ENCODE measurements around the gene MCM3AP.

The MCM3AP gene

GRCh38 chr21:46273341-46273740 lies 12.1 kb downstream of the MCM3AP start (continued):
- no peak for TF ChIP-seq POU6F1 (CRISPR knock-in tag; IDR thresholded peaks at IDR 0.05; ENCODE audit: borderline replicate concordance, low read depth)
- TF ChIP-seq ZNF8 (CRISPR knock-in tag; IDR thresholded peaks at IDR 0.05), result no peak
- no peak for TF ChIP-seq ZNF565 (CRISPR knock-in tag; conservative IDR thresholded peaks at IDR 0.05; ENCODE audit: low read depth)

- TF ChIP-seq ZNF70 (CRISPR knock-in tag; IDR thresholded peaks at IDR 0.05), result no peak
- no peak for TF ChIP-seq ZFP30 (CRISPR knock-in tag; IDR thresholded peaks at IDR 0.05)
- no peak for TF ChIP-seq ARNTL (CRISPR knock-in tag; IDR thresholded peaks at IDR 0.05; ENCODE audit: borderline replicate concordance, low read depth)
- TF ChIP-seq CSDC2 (CRISPR knock-in tag; IDR thresholded peaks at IDR 0.05), result no peak
- no peak for TF ChIP-seq PATZ1 (CRISPR knock-in tag; IDR thresholded peaks at IDR 0.05; ENCODE audit: borderline replicate concordance)
- no peak for TF ChIP-seq ISL1 (CRISPR knock-in tag; IDR thresholded peaks at IDR 0.05)
- no peak for TF ChIP-seq RARB (CRISPR knock-in tag; IDR thresholded peaks at IDR 0.05)
- TF ChIP-seq OSR1 (CRISPR knock-in tag; IDR thresholded peaks at IDR 0.05), result no peak
- TF ChIP-seq ESRRG (CRISPR knock-in tag; IDR thresholded peaks at IDR 0.05), result no peak
- TF ChIP-seq SNAI2 (CRISPR knock-in tag; IDR thresholded peaks at IDR 0.05), result no peak
- TF ChIP-seq ZFP3 (CRISPR knock-in tag; IDR thresholded peaks at IDR 0.05), result no peak
- TF ChIP-seq TSHZ2 (CRISPR knock-in tag; IDR thresholded peaks at IDR 0.05), result no peak
- no peak for TF ChIP-seq PPARA (CRISPR knock-in tag; IDR thresholded peaks at IDR 0.05; ENCODE audit: borderline replicate concordance)
- TF ChIP-seq BACH2 (CRISPR knock-in tag; IDR thresholded peaks at IDR 0.05; ENCODE audit: borderline replicate concordance), result no peak
- TF ChIP-seq TCF4 (CRISPR knock-in tag; IDR thresholded peaks at IDR 0.05; ENCODE audit: borderline replicate concordance), result no peak
- no peak for TF ChIP-seq GLIS3 (CRISPR knock-in tag; IDR thresholded peaks at IDR 0.05)
- no peak for TF ChIP-seq TOX (CRISPR knock-in tag; IDR thresholded peaks at IDR 0.05; ENCODE audit: borderline replicate concordance)
- ATAC-seq, result no peak
Observed at GRCh38 chr21:46269466-46269865, 15.9 kb downstream of the MCM3AP start.

- no peak for ATAC-seq
- no peak for TF ChIP-seq ZNF70 (CRISPR knock-in tag; IDR thresholded peaks at IDR 0.05)
- no peak for TF ChIP-seq PPARA (CRISPR knock-in tag; IDR thresholded peaks at IDR 0.05; ENCODE audit: borderline replicate concordance)
- no peak for TF ChIP-seq POU6F1 (CRISPR knock-in tag; IDR thresholded peaks at IDR 0.05; ENCODE audit: borderline replicate concordance, low read depth)
- TF ChIP-seq PATZ1 (CRISPR knock-in tag; IDR thresholded peaks at IDR 0.05; ENCODE audit: borderline replicate concordance), result no peak
- no peak for TF ChIP-seq CSRNP3 (CRISPR knock-in tag; IDR thresholded peaks at IDR 0.05)
- TF ChIP-seq ZFP3 (CRISPR knock-in tag; IDR thresholded peaks at IDR 0.05), result no peak
- no peak for TF ChIP-seq ZFP30 (CRISPR knock-in tag; IDR thresholded peaks at IDR 0.05)
- no peak for TF ChIP-seq RARB (CRISPR knock-in tag; IDR thresholded peaks at IDR 0.05)
- TF ChIP-seq ARNTL (CRISPR knock-in tag; IDR thresholded peaks at IDR 0.05; ENCODE audit: borderline replicate concordance, low read depth), result no peak
- TF ChIP-seq ESRRG (CRISPR knock-in tag; IDR thresholded peaks at IDR 0.05), result no peak
- TF ChIP-seq ZNF565 (CRISPR knock-in tag; conservative IDR thresholded peaks at IDR 0.05; ENCODE audit: low read depth), result no peak
- no peak for TF ChIP-seq TSHZ2 (CRISPR knock-in tag; IDR thresholded peaks at IDR 0.05)
Observed at GRCh38 chr21:46268371-46268770, 17.0 kb downstream of the MCM3AP start.
